ENCODE data around the gene SPATA3.

SPATA3 gene

GRCh38 chr2:231051116-231051515 is 55.2 kb downstream of the SPATA3 start:
- DNase-seq: no peak

GRCh38 chr2:231052494-231053451 is 56.9 kb downstream of the SPATA3 start:
- peak; percentile 35 to 54 for DNase-seq

- DNase-seq: no peak
Measured at GRCh38 chr2:231053846-231054245, 57.9 kb downstream of the SPATA3 start.

- peak; percentile 51 to 67 for DNase-seq
Measured at GRCh38 chr2:231056453-231057416, 60.8 kb downstream of the SPATA3 start, which contains the start of gene PSMD1. PSMD1 (plus strand) TSS chr2:231056867; CDS start chr2:231057026, 159 bp downstream.

- DNase-seq: no peak
Measured at GRCh38 chr2:231057590-231057989, 61.7 kb downstream of the SPATA3 start.

Data from Kasumi-1 (cell line).